Urothelium cell line (cell line): ENCODE results near the gene SNTA1.
"Not testable (repeated sequence)": the region's sequence is repeated elsewhere in the genome, so short reads cannot be mapped to it uniquely, and the experiment has no call there.

Experiments
- DNase-seq: peaks from one replicate; pipeline ENCODE4 v3.0.0; 2011; ENCODE audit warnings: low spot score, mixed read lengths
- FAIRE-seq: peaks from 2 replicates; lab custom pipeline; 2011; peaks lifted over from hg19 to GRCh38; lab: Jason Lieb, UNC

Gene SNTA1

GRCh38 chr20:33466303-33466646 lies 22.7 kb upstream of the SNTA1 start:
- FAIRE-seq = no peak
- no peak for DNase-seq

- no peak for FAIRE-seq
- no peak for DNase-seq
Observed at GRCh38 chr20:33465481-33466302, 22.1 kb upstream of the SNTA1 start.

GRCh38 chr20:33464759-33465158 lies 21.2 kb upstream of the SNTA1 start:
- not testable (repeated sequence) for FAIRE-seq, DNase-seq

- DNase-seq (no peak), FAIRE-seq (no peak)
Observed at GRCh38 chr20:33463332-33464101, 20.0 kb upstream of the SNTA1 start.

GRCh38 chr20:33460711-33461110 lies 17.1 kb upstream of the SNTA1 start:
- FAIRE-seq = no peak
- DNase-seq = no peak

- DNase-seq (no peak), FAIRE-seq (no peak)
Observed at GRCh38 chr20:33459599-33459998, 16.0 kb upstream of the SNTA1 start.

GRCh38 chr20:33456916-33457642 lies 13.5 kb upstream of the SNTA1 start:
- FAIRE-seq = not testable (repeated sequence)
- peak; percentile 87 for DNase-seq

GRCh38 chr20:33450867-33451266 lies 7.3 kb upstream of the SNTA1 start:
- no peak for DNase-seq
- no peak for FAIRE-seq

GRCh38 chr20:33445881-33446625 lies 2.5 kb upstream of the SNTA1 start:
- FAIRE-seq = no peak

GRCh38 chr20:33444797-33445560 lies 1.4 kb upstream of the SNTA1 start:
- DNase-seq = no peak
- FAIRE-seq = no peak

More at GRCh38 chr20:33445881-33446625, 2.5 kb upstream of the SNTA1 start:
- no peak for DNase-seq

- DNase-seq = peak; percentile 64
Observed at GRCh38 chr20:33443006-33443511, 504 bp downstream of the SNTA1 start.

GRCh38 chr20:33442136-33443005 lies 1.2 kb downstream of the SNTA1 start:
- no peak for DNase-seq
- FAIRE-seq = no peak

More at GRCh38 chr20:33443006-33443511, 504 bp downstream of the SNTA1 start:
- no peak for FAIRE-seq

GRCh38 chr20:33441142-33441955 lies 2.2 kb downstream of the SNTA1 start:
- no peak for FAIRE-seq
- no peak for DNase-seq

GRCh38 chr20:33440562-33440961 lies 3.0 kb downstream of the SNTA1 start:
- not testable (repeated sequence) for DNase-seq, FAIRE-seq

- FAIRE-seq = no peak
- DNase-seq = no peak
Observed at GRCh38 chr20:33438481-33438880, 5.1 kb downstream of the SNTA1 start.

- DNase-seq = peak; percentile 73
- FAIRE-seq = no peak
Observed at GRCh38 chr20:33437141-33437911, 6.2 kb downstream of the SNTA1 start.

GRCh38 chr20:33434434-33434833 lies 9.1 kb downstream of the SNTA1 start:
- DNase-seq = no peak
- FAIRE-seq = no peak
